Measurements from ENCODE around the gene NR6A1. TPM values are rescaled to one million over a fixed set of nuclear protein-coding genes. Genes with fewer than 3 reads are reported as not detected.

NR6A1 gene
- total RNA-seq, 2 experiments from 2014 or later = 0.74 to 1.1 TPM

- Mint-ChIP-seq H3K27ac (no peak overlapping the region), H3K27me3 (peaks cover 6% of the 10 kb centered on the region), H3K36me3 (ENCODE audit: low read depth) (no peaks in the 10 kb centered on the region), H3K9me3 (no peaks in the 10 kb centered on the region), H3K4me1 (ENCODE audit: low read depth) (no peaks in the 10 kb centered on the region), H3K4me3 (no peak overlapping the region)
- DNase-seq (no peak), ATAC-seq (no peak)
- POLR2A ChIA-PET = interaction anchor here (0.6 kb wide), 1 partner anchor 93 kb away, joined by 3 read pairs; no protein-coding TSS in a partner anchor
- CTCF ChIA-PET = no interaction called here
- intact Hi-C loops (cut with micrococcal nuclease) = no loop called here
- no peak for TF ChIP-seq CTCF (IDR thresholded peaks at IDR 0.05)
Measured at GRCh38 chr9:124468061-124468740, 302.9 kb downstream of the NR6A1 start.

- no peak for ATAC-seq
- no peak overlapping the region for H3K27ac Mint-ChIP-seq
- intact Hi-C loops (cut with micrococcal nuclease) = no loop called here
- no peak for DNase-seq
- H3K27me3 Mint-ChIP-seq = peaks cover 6% of the 10 kb centered on the region
- ChIA-PET CTCF (no interaction called here), POLR2A (no interaction called here)
- H3K9me3 Mint-ChIP-seq = no peaks in the 10 kb centered on the region
- no peaks in the 10 kb centered on the region for H3K4me1 Mint-ChIP-seq (ENCODE audit: low read depth)
- no peak for TF ChIP-seq CTCF (IDR thresholded peaks at IDR 0.05)
- H3K4me3 Mint-ChIP-seq = no peak overlapping the region
- no peaks in the 10 kb centered on the region for H3K36me3 Mint-ChIP-seq (ENCODE audit: low read depth)
Measured at GRCh38 chr9:124467410-124468060, 303.6 kb downstream of the NR6A1 start.

Small RNAs within 50 kb of the gene (microRNA-seq; reads per million reads assigned to microRNA genes)
- gene MIR181A2 (ENCODE audit: borderline microRNAs expressed, borderline replicate concordance) (77.8 reads per million, percentile 66 among the genes with 10 or more reads in this experiment), gene MIR181B2 (ENCODE audit: borderline microRNAs expressed, borderline replicate concordance) (213 reads per million, percentile 74 among the genes with 10 or more reads in this experiment)

Other genes with a start within 250 kb of the NR6A1 start
- not detected for gene OLFML2A, start 5.8 kb upstream of the NR6A1 start, total RNA-seq
- gene WDR38, start 82.1 kb upstream of the NR6A1 start, total RNA-seq = not detected
- 1,000 to 10,000 TPM; 2,301 to 2,341 TPM for gene RPL35, start 90.6 kb upstream of the NR6A1 start, total RNA-seq
- gene ARPC5L, start 90.8 kb upstream of the NR6A1 start, total RNA-seq = 10 to 100 TPM; 72.7 to 73.9 TPM
- 10 to 100 TPM; 20.9 to 21.6 TPM for gene GOLGA1, start 169.8 kb upstream of the NR6A1 start, total RNA-seq